SK-N-SH (cell line): ENCODE results near the gene CXCL10. TPM values are rescaled to one million over a fixed set of nuclear protein-coding genes. Genes with fewer than 3 reads are reported as not detected.

ENCODE experiments used
- CTCF ChIA-PET: fragments of 300-600, 350-600 bp; formaldehyde crosslinking; extraction: SDS; loops from one replicate; lab custom pipeline; 2021; lab: Yijun Ruan, JAX
- POLR2A ChIA-PET: fragments of 350-600 bp; sonication (Branson Sonifier 250); formaldehyde crosslinking; extraction: SDS; loops from one replicate; lab custom pipeline; 2020; ENCODE audit warnings: antibody characterized with exemption, inconsistent platforms; lab: Yijun Ruan, JAX
- DNase-seq: peaks from one replicate; pipeline ENCODE4 v3.0.0; 2012
- H2AFZ ChIP-seq: fragments of 200-600 bp; sonication (generic); 2 replicates; pipeline ENCODE4 v1.8.1; 2016; ENCODE audit warnings: antibody characterized with exemption, mild to moderate bottlenecking, low read depth
- H3F3A ChIP-seq: fragments of 200-600 bp; sonication (generic); replicated peaks from 2 replicates; pipeline ENCODE3; 2016; ENCODE audit warnings: antibody characterized with exemption, mild to moderate bottlenecking; ENCODE audit not compliant: insufficient read depth
- H3K27ac ChIP-seq, 2 experiments: fragments of 200-500 bp in 1 of 2; fragments of 200-600 bp in 1 of 2; sonication (Bioruptor generic) in 1 of 2; sonication (generic), shearing (Covaris generic) in 1 of 2; 2 replicates each; pipeline versions ENCODE4 v1.5.1 to v1.6.1; 2014 to 2016; ENCODE audit warnings: low read depth in 2 of 2, inconsistent platforms in 1 of 2, low read length in 1 of 2, mild to moderate bottlenecking in 1 of 2, mixed read lengths in 1 of 2
- H3K27me3 ChIP-seq: fragments of 200-600 bp; sonication (generic), shearing (Covaris generic); 2 replicates; pipeline ENCODE4 v1.6.1; 2016; ENCODE audit warnings: mixed run types; ENCODE audit not compliant: insufficient read depth
- H3K36me3 ChIP-seq, 2 experiments: fragments of 200-500 bp in 1 of 2; fragments of 200-600 bp in 1 of 2; sonication (Bioruptor generic) in 1 of 2; sonication (generic) in 1 of 2; replicated peaks in 1 of 2; 2 replicates each; pipeline versions ENCODE3 to v1.5.1; 2014 to 2016; ENCODE audit warnings: low read length in 1 of 2, mild to moderate bottlenecking in 1 of 2; ENCODE audit not compliant: insufficient read depth in 2 of 2, control insufficient read depth in 1 of 2
- H3K4me1 ChIP-seq, 2 experiments: fragments of 200-500 bp in 1 of 2; fragments of 200-600 bp in 1 of 2; sonication (Bioruptor generic) in 1 of 2; sonication (generic), shearing (Covaris generic) in 1 of 2; 2 replicates each; pipeline versions ENCODE4 v1.5.1 to v1.6.1; 2014 to 2016; ENCODE audit warnings: low read depth in 1 of 2, low read length in 1 of 2, mixed run types in 1 of 2; ENCODE audit not compliant: insufficient read depth in 2 of 2, control insufficient read depth in 1 of 2
- H3K4me2 ChIP-seq: fragments of 200-600 bp; sonication (generic), shearing (Covaris generic); 2 replicates; pipeline ENCODE4 v1.6.1; 2017; ENCODE audit warnings: mixed run types
- H3K4me3 ChIP-seq, 2 experiments: fragments of 200-500 bp in 1 of 2; fragments of 200-600 bp in 1 of 2; sonication (Bioruptor generic) in 1 of 2; sonication (generic), shearing (Covaris generic) in 1 of 2; 2 replicates each; pipeline versions ENCODE4 v1.5.1 to v1.8.1; 2014 to 2016; ENCODE audit warnings: low read depth in 2 of 2, inconsistent platforms in 1 of 2, low read length in 1 of 2, mild to moderate bottlenecking in 1 of 2, mixed read lengths in 1 of 2, moderate library complexity in 1 of 2
- H3K79me2 ChIP-seq: fragments of 200-600 bp; sonication (generic); 2 replicates; pipeline ENCODE4 v1.8.1; 2017; ENCODE audit warnings: mild to moderate bottlenecking; ENCODE audit not compliant: insufficient read depth
- H3K9ac ChIP-seq: fragments of 200-600 bp; sonication (generic); 2 replicates; pipeline ENCODE4 v1.6.1; 2017; ENCODE audit warnings: mixed run types
- H3K9me2 ChIP-seq: fragments of 200-600 bp; sonication (generic); 2 replicates; pipeline ENCODE4 v1.6.1; 2017; ENCODE audit warnings: mixed run types
- H3K9me3 ChIP-seq: fragments of 200-600 bp; sonication (generic); 2 replicates; pipeline ENCODE4 v1.6.1; 2017; ENCODE audit warnings: mixed run types, mild to moderate bottlenecking, moderate library complexity
- H4K20me1 ChIP-seq: fragments of 200-600 bp; sonication (generic); 2 replicates; pipeline ENCODE4 v1.6.1; 2017; ENCODE audit warnings: mild to moderate bottlenecking, mixed run types; ENCODE audit not compliant: insufficient read depth
- CHD2 ChIP-seq: fragments of 150-350 bp; IDR thresholded peaks from 2 replicates; pipeline ENCODE4 v1.6.1; 2018; ENCODE audit warnings: low read length; ENCODE audit not compliant: partially characterized antibody
- ELF1 ChIP-seq: IDR thresholded peaks from 2 replicates; pipeline ENCODE4 v1.4.0; 2012
- EP300 ChIP-seq, 2 experiments: IDR thresholded peaks; 2 replicates each; pipeline versions ENCODE4 v1.4.0 to v1.6.1; 2012; ENCODE audit warnings: borderline replicate concordance in 1 of 2, low read depth in 1 of 2, low read length in 1 of 2
- EZH2phosphoT487 ChIP-seq: fragments of 200-600 bp; sonication (generic); IDR thresholded peaks from 2 replicates; pipeline ENCODE4 v1.6.1; 2017; ENCODE audit warnings: low read depth, mixed run types, mild to moderate bottlenecking, antibody characterized with exemption, moderate library complexity, borderline replicate concordance
- FOSL2 ChIP-seq: IDR thresholded peaks from 2 replicates; pipeline ENCODE4 v1.4.0; 2012; ENCODE audit warnings: low read depth, mild to moderate bottlenecking, moderate library complexity, borderline replicate concordance
- FOXM1 ChIP-seq: IDR thresholded peaks from 2 replicates; pipeline ENCODE4 v1.4.0; 2012; ENCODE audit warnings: low read depth, mild to moderate bottlenecking
- GATA2 ChIP-seq: sonication (generic); formaldehyde crosslinking; IDR thresholded peaks from 2 replicates; pipeline ENCODE4 v1.5.0; 2020; ENCODE audit warnings: mild to moderate bottlenecking, missing genetic modification reagents
- MXI1 ChIP-seq: IDR thresholded peaks from 2 replicates; pipeline ENCODE4 v1.6.1; 2012; ENCODE audit warnings: mild to moderate bottlenecking, low read depth, low read length, improper control_type of control experiment
- NFIC ChIP-seq: IDR thresholded peaks from 2 replicates; pipeline ENCODE4 v1.4.0; 2012; ENCODE audit warnings: borderline replicate concordance
- POLR2AphosphoS5 ChIP-seq: IDR thresholded peaks from 2 replicates; pipeline ENCODE4 v1.6.1; 2012; ENCODE audit warnings: low read depth, low read length
- RAD21 ChIP-seq: IDR thresholded peaks from 2 replicates; pipeline ENCODE4 v1.6.1; 2012; ENCODE audit warnings: mild to moderate bottlenecking, low read length
- RCOR1 ChIP-seq: fragments of 150-350 bp; IDR thresholded peaks from 2 replicates; pipeline ENCODE4 v1.6.1; 2017; ENCODE audit warnings: antibody characterized with exemption, low read length
- RFX5 ChIP-seq: IDR thresholded peaks from 2 replicates; pipeline ENCODE4 v1.6.1; 2012; ENCODE audit warnings: mild to moderate bottlenecking, improper control_type of control experiment, low read length
- SMC3 ChIP-seq: IDR thresholded peaks from 2 replicates; pipeline ENCODE4 v1.6.1; 2012; ENCODE audit warnings: low read depth, low read length, improper control_type of control experiment
- TAF1 ChIP-seq: IDR thresholded peaks from 2 replicates; pipeline ENCODE4 v1.6.1; 2012; ENCODE audit warnings: low read depth, mild to moderate bottlenecking, low read length, moderate library complexity, borderline replicate concordance
- TCF12 ChIP-seq: IDR thresholded peaks from 2 replicates; pipeline ENCODE4 v1.4.0; 2012
- TEAD4 ChIP-seq: IDR thresholded peaks from 2 replicates; pipeline ENCODE4 v1.4.0; 2012; ENCODE audit warnings: mild to moderate bottlenecking, borderline replicate concordance; ENCODE audit not compliant: insufficient read depth
- WGBS: methylation state at CpG from one replicate; pipeline ENCODE4 v1.1.6; 2017; ENCODE audit warnings: low lambda C conversion rate; 5-methylcytosine and 5-hydroxymethylcytosine counted together
- polyA plus RNA-seq, 3 experiments: library from polyadenylated mRNA; depleted of rRNA; stranded (reverse); fragments of >200 nt; gene quantifications; 2 replicates each; pipeline ENCODE4 v1.2.3, GENCODE V29; 2012
- TF ChIP-seq, protein P1 (sequence below): fragments of 150-350 bp; IDR thresholded peaks from 2 replicates; pipeline ENCODE4 v1.6.1; 2016; ENCODE audit warnings: mild to moderate bottlenecking, low read depth, low read length
- TF ChIP-seq, protein P2 (sequence below): fragments of 150-350 bp; IDR thresholded peaks from 2 replicates; pipeline ENCODE4 v1.6.1; 2017; ENCODE audit warnings: antibody characterized with exemption, low read length, low read depth, borderline replicate concordance
- TF ChIP-seq, protein P3 (sequence below): fragments of 200-600 bp; sonication (generic); IDR thresholded peaks from 2 replicates; pipeline ENCODE4 v1.6.1; 2017; ENCODE audit warnings: antibody characterized with exemption, mild to moderate bottlenecking, moderate library complexity
- TF ChIP-seq, protein P4 (sequence below): IDR thresholded peaks from 2 replicates; pipeline ENCODE4; 2012

CXCL10 gene
- polyA plus RNA-seq, 1 of the 3 experiments (the other 2 are of a cell fraction) = not detected

DNA sequence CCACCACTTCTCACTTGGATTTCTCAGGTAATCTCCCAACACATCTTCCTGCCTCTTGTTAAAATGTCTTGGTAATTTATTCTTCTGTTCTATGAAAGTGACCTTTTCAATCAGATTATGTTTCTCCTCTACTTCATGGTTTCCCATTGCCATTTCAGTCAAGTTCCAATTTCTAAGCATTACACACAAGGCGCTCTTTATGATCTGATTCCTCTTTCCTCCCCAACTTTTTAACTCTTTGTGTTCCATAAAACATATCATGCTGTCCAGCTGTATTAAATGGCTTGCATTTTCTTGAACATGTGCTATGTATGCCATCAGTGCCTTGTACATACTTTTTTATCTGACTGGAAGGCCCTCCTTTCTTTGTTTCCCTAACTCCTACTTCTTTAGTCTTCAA lies 38.1 kb upstream of the CXCL10 start:
- no peaks in the 10 kb centered on the region for H4K20me1 ChIP-seq
- H3K4me1 ChIP-seq = no peaks in the 10 kb centered on the region
- H3K4me2 ChIP-seq = no peak overlapping the region
- no peaks in the 10 kb centered on the region for H3F3A ChIP-seq
- H3K4me3 ChIP-seq = no peak overlapping the region
- H3K9ac ChIP-seq = no peak overlapping the region
- H3K9me3 ChIP-seq = no peaks in the 10 kb centered on the region
- no peak overlapping the region for H2AFZ ChIP-seq
- H3K36me3 ChIP-seq = no peaks in the 10 kb centered on the region
- no peak overlapping the region for H3K27ac ChIP-seq
- 55% methylated on average over 1 of the region's 1 CpG for WGBS
- TF ChIP-seq RCOR1 (no peak), RFX5 (no peak), FOSL2 (no peak), EZH2phosphoT487 (no peak), ELF1 (no peak), GATA2 (CRISPR knock-in tag) (no peak)
- TF ChIP-seq, protein P1, sequence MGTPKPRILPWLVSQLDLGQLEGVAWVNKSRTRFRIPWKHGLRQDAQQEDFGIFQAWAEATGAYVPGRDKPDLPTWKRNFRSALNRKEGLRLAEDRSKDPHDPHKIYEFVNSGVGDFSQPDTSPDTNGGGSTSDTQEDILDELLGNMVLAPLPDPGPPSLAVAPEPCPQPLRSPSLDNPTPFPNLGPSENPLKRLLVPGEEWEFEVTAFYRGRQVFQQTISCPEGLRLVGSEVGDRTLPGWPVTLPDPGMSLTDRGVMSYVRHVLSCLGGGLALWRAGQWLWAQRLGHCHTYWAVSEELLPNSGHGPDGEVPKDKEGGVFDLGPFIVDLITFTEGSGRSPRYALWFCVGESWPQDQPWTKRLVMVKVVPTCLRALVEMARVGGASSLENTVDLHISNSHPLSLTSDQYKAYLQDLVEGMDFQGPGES = no peak
- TF ChIP-seq, protein P2, sequence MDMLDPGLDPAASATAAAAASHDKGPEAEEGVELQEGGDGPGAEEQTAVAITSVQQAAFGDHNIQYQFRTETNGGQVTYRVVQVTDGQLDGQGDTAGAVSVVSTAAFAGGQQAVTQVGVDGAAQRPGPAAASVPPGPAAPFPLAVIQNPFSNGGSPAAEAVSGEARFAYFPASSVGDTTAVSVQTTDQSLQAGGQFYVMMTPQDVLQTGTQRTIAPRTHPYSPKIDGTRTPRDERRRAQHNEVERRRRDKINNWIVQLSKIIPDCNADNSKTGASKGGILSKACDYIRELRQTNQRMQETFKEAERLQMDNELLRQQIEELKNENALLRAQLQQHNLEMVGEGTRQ = no peak
- TF ChIP-seq, all 33 proteins: peak for 0
- ChIA-PET POLR2A (no interaction called here), CTCF (interaction anchor here (0.8 to 2.0 kb wide), 3 partner anchors 66 to 165 kb away, joined by 3 to 12 read pairs (median 5); no protein-coding TSS in a partner anchor)
- Histone ChIP-seq H3K79me2 (no peaks in the 10 kb centered on the region), H3K27me3 (no peaks in the 10 kb centered on the region), H3K9me2 (no peaks in the 10 kb centered on the region)
- DNase-seq = no peak

DNA sequence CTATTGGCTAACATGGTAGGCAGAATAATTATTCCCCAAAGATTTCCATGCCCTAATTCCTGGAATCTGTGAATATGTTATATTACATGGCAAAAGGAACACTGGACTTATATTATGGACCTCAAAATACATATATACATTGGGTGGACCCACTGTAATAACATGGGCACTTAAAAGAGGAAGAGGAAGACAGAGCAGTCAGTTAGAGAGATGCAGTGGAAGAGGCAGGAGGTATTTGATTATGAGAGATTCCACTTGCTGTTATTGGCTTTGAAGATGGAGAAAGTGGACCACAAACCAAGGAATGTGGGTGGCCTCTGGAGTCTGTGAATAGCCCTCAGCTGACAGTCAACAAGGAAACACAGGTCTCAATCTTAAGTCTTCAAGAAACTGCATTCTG lies 37.2 kb upstream of the CXCL10 start:
- Histone ChIP-seq H3K27ac (no peak overlapping the region), H3K9ac (no peak overlapping the region), H3K36me3 (no peaks in the 10 kb centered on the region), H2AFZ (no peak overlapping the region), H3K9me2 (no peaks in the 10 kb centered on the region), H3F3A (no peaks in the 10 kb centered on the region), H3K9me3 (no peaks in the 10 kb centered on the region), H3K4me3 (no peak overlapping the region), H4K20me1 (no peaks in the 10 kb centered on the region), H3K27me3 (no peaks in the 10 kb centered on the region), H3K4me1 (no peaks in the 10 kb centered on the region), H3K4me2 (no peak overlapping the region), H3K79me2 (no peaks in the 10 kb centered on the region)
- CTCF ChIA-PET = interaction anchor here (0.8 kb wide), 1 partner anchor 65 kb away, joined by 5 read pairs; no protein-coding TSS in a partner anchor
- DNase-seq = no peak
- POLR2A ChIA-PET = no interaction called here
- no peak for TF ChIP-seq POLR2AphosphoS5
- TF ChIP-seq, protein P3, sequence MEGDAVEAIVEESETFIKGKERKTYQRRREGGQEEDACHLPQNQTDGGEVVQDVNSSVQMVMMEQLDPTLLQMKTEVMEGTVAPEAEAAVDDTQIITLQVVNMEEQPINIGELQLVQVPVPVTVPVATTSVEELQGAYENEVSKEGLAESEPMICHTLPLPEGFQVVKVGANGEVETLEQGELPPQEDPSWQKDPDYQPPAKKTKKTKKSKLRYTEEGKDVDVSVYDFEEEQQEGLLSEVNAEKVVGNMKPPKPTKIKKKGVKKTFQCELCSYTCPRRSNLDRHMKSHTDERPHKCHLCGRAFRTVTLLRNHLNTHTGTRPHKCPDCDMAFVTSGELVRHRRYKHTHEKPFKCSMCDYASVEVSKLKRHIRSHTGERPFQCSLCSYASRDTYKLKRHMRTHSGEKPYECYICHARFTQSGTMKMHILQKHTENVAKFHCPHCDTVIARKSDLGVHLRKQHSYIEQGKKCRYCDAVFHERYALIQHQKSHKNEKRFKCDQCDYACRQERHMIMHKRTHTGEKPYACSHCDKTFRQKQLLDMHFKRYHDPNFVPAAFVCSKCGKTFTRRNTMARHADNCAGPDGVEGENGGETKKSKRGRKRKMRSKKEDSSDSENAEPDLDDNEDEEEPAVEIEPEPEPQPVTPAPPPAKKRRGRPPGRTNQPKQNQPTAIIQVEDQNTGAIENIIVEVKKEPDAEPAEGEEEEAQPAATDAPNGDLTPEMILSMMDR = no peak
- TF ChIP-seq, protein P4, sequence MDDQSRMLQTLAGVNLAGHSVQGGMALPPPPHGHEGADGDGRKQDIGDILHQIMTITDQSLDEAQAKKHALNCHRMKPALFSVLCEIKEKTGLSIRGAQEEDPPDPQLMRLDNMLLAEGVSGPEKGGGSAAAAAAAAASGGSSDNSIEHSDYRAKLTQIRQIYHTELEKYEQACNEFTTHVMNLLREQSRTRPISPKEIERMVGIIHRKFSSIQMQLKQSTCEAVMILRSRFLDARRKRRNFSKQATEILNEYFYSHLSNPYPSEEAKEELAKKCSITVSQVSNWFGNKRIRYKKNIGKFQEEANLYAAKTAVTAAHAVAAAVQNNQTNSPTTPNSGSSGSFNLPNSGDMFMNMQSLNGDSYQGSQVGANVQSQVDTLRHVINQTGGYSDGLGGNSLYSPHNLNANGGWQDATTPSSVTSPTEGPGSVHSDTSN = no peak
- TF ChIP-seq, protein P2 = no peak
- TF ChIP-seq TCF12 = no peak
- TF ChIP-seq EP300 (IDR thresholded peaks at IDR 0.05; ENCODE audit: borderline replicate concordance in 1 of 2, low read depth in 1 of 2, low read length in 1 of 2) = no peak
- no peak for TF ChIP-seq TEAD4
- TF ChIP-seq CHD2 = no peak
- no peak for TF ChIP-seq SMC3
- TF ChIP-seq RAD21 = no peak
- TF ChIP-seq FOSL2 = no peak
- no peak for TF ChIP-seq RCOR1
- TF ChIP-seq FOXM1 = no peak
- no peak for TF ChIP-seq MXI1
- TF ChIP-seq, protein P1 = no peak
- TF ChIP-seq NFIC = no peak
- TF ChIP-seq TAF1 = no peak
